Measurements from ENCODE around the gene PLEKHM3.

The PLEKHM3 gene

DNA sequence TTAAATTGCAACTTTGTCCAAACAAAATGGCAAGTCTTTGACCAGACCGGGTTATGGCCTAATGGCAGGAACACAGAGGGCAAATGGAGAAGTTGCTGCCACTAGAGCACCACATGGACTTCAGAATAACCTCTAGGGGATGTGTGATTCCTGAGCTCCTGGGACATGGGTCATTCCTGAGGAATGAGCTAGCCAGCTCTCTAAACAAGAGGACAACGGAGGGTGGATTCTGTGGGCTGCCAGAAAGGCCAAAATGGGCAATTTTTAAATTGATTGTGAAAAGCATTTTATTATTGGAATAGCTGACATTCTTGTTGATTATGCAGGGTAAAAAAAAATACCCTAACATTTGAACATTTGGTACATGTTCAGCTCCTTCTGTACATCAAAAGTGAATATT is 145.8 kb downstream of the PLEKHM3 start:
- no peak for DNase-seq

DNA sequence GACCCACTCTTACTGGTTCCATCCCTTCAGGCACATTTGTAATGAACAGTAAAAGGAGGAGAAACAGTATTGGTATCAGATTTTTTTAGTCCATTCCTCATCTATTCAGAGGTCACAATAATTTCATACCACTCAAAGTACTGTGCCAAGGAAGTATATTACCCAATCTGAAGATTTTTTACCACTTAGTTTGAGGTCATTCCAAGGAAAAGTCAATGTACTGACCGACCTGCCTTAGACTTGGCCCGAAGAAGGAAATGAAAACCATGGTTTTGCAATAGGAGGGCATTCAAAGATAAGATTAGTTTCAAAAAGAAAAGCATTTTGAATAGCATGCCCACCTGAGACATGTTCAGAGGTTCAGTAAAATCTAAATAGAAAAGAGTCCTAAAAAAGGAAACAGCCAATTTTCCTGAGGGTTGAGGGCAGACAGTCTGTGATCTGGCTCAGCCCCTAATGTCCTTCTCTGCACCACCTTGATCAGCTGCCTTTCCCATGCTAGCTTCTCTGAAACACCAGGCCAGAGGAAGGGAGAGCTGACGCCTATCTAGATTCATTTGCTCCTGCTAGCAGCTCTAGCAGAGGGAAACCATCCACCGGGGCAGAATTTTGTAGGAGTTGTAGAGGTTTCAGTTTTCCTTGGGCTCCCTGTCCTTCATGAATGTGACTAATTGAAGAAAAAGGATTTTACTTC is 148.3 kb downstream of the PLEKHM3 start:
- no peak for DNase-seq

GRCh38 chr2:207875473-207876212 is 149.7 kb downstream of the PLEKHM3 start:
- DNase-seq: no peak

- DNase-seq: no peak
Observed at GRCh38 chr2:207873794-207874193, 151.5 kb downstream of the PLEKHM3 start.

GRCh38 chr2:207871911-207872310 is 153.4 kb downstream of the PLEKHM3 start:
- no peak for DNase-seq

GRCh38 chr2:207871506-207871905 is 153.8 kb downstream of the PLEKHM3 start:
- no peak for DNase-seq

- DNase-seq: no peak
Observed at GRCh38 chr2:207870814-207871213, 154.5 kb downstream of the PLEKHM3 start.

GRCh38 chr2:207869784-207870778 is 155.2 kb downstream of the PLEKHM3 start:
- DNase-seq: peak; percentile 59 to 60

- no peak for DNase-seq
Observed at GRCh38 chr2:207868855-207869596, 156.3 kb downstream of the PLEKHM3 start.

DNA sequence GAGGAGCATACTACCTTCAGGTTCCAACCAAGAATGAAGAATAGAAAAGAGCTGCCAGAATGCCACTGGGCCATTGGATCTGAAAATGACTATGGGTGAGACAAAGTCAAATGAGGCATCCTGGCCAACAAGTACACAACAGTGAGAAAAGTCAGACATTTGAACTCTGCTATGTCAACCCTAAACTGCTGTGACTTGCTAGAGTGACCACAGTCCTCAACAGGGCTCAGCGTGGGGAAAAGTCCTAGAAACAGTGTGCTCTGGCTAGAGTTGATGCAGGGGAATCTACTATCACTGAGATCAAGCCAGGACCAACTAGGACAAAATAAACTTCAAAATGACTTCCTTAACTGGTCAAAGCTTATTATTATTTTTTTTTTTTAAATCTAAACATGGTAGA is 157.4 kb downstream of the PLEKHM3 start:
- no peak for DNase-seq

DNA sequence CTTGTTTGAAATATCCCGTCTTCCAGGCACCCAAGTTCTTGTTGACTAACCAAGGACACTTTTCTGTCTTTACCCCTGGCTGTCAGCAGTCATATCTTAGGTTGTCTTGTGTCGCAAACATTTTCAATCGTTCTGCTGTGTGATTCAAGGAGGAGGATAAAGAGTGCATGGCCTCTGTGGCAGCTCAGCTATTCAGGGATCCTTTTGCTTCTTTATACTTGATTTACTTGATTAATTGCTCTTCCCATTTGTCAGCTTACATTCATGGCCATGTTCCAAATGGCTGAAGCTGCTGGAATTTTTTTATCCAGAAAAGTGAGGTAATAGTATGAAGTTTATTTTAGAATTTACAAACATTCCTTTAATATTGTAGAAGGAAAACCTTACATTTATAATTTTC is 158.3 kb downstream of the PLEKHM3 start:
- DNase-seq: no peak

GRCh38 chr2:207865210-207865609 is 160.1 kb downstream of the PLEKHM3 start:
- no peak for DNase-seq

- no peak for DNase-seq
Observed at GRCh38 chr2:207863345-207863744, 162.0 kb downstream of the PLEKHM3 start.

- no peak for DNase-seq
Observed at GRCh38 chr2:207861789-207862188, 163.5 kb downstream of the PLEKHM3 start.

- DNase-seq: no peak
Observed at GRCh38 chr2:207860685-207861084, 164.6 kb downstream of the PLEKHM3 start.

DNA sequence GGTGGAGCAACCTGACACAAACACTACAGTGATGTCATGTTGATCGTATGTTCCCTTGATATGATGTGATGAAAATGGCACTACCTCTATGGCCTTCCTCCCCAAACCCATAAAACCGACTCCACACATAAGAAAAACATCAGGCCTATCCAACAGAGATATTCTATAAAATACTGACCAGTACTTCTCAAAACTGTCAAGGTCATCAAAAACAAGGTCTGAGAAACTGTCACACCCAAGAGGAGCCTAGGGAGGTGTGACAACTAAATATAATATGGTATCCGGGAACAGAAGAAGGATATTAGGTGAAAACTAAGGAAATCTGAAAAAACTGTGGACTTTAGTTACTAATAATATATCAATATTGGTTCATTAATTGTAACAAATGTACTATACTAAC is 169.7 kb downstream of the PLEKHM3 start:
- DNase-seq: no peak

- no peak for DNase-seq
Observed at GRCh38 chr2:207854484-207855440, 170.6 kb downstream of the PLEKHM3 start.

- DNase-seq: no peak
Observed at GRCh38 chr2:207852791-207853190, 172.5 kb downstream of the PLEKHM3 start.

- DNase-seq: no peak
Observed at GRCh38 chr2:207849443-207849842, 175.9 kb downstream of the PLEKHM3 start.

GRCh38 chr2:207848545-207848928 is 176.8 kb downstream of the PLEKHM3 start:
- peak in 1 of 2 donors; percentile 13 for DNase-seq

Data from inflammatory macrophage (primary cell).